ENCODE data around the gene CORO2B.

The CORO2B gene
- 0 to 2.2 (median 0.04) reads per million in 17 experiments for total RNA-seq

GRCh38 chr15:68578980-68579935, at the start of gene CORO2B:
CORO2B (plus strand) TSS chr15:68578993; CDS start chr15:68579263, 270 bp downstream.
- peak in 2 of 4 experiments; percentile 7 to 20 for DNase-seq

- DNase-seq = no peak
Measured at GRCh38 chr15:68531387-68532179, 47.2 kb upstream of the CORO2B start.

GRCh38 chr15:68536331-68537095, 42.3 kb upstream of the CORO2B start:
- peak in 1 of 4 experiments; percentile 5 for DNase-seq

- DNase-seq = no peak
Measured at GRCh38 chr15:68537097-68537496, 41.7 kb upstream of the CORO2B start.

- no peak for DNase-seq
Measured at GRCh38 chr15:68537506-68537905, 41.3 kb upstream of the CORO2B start.

- no peak for DNase-seq
Measured at GRCh38 chr15:68538311-68538710, 40.5 kb upstream of the CORO2B start.

GRCh38 chr15:68541743-68542142, 37.0 kb upstream of the CORO2B start:
- no peak for DNase-seq

GRCh38 chr15:68542348-68542747, 36.4 kb upstream of the CORO2B start:
- DNase-seq = no peak

- DNase-seq = no peak
Measured at GRCh38 chr15:68542771-68543164, 36.0 kb upstream of the CORO2B start.

GRCh38 chr15:68543165-68544008, 35.4 kb upstream of the CORO2B start:
- no peak for DNase-seq

GRCh38 chr15:68546318-68546717, 32.5 kb upstream of the CORO2B start:
- no peak for DNase-seq

- DNase-seq = no peak
Measured at GRCh38 chr15:68548364-68548763, 30.4 kb upstream of the CORO2B start.

GRCh38 chr15:68550004-68550403, 28.8 kb upstream of the CORO2B start:
- no peak for DNase-seq

GRCh38 chr15:68550498-68551295, 28.1 kb upstream of the CORO2B start:
- peak; percentile 61 to 86 (median 75) for DNase-seq

- no peak for DNase-seq
Measured at GRCh38 chr15:68551296-68551635, 27.5 kb upstream of the CORO2B start.

GRCh38 chr15:68552344-68552743, 26.4 kb upstream of the CORO2B start:
- DNase-seq = no peak

GRCh38 chr15:68552773-68553172, 26.0 kb upstream of the CORO2B start:
- no peak for DNase-seq

GRCh38 chr15:68553314-68553993, 25.3 kb upstream of the CORO2B start:
- no peak for DNase-seq

GRCh38 chr15:68553994-68554720, 24.6 kb upstream of the CORO2B start:
- peak; percentile 75 to 89 (median 85) for DNase-seq
